GM18873 (cell line): ENCODE measurements around the gene BRD4.
"Not testable (repeated sequence)": the region's sequence is repeated elsewhere in the genome, so short reads cannot be mapped to it uniquely, and the experiment has no call there.

Experiments
- ATAC-seq: cut with Tn5 transposase; IDR thresholded peaks from one replicate; pipeline ENCODE4 v1.9.1; 2021; ENCODE audit warnings: mild to moderate bottlenecking, moderate library complexity, moderate number of reproducible peaks; ENCODE audit not compliant: unreplicated experiment, low FRiP score

The BRD4 gene

GRCh38 chr19:15363048-15363447 lies 30.7 kb upstream of the BRD4 start:
- not testable (repeated sequence) for ATAC-seq

- not testable (repeated sequence) for ATAC-seq
Observed at GRCh38 chr19:15360015-15360414, 27.7 kb upstream of the BRD4 start.

- no peak for ATAC-seq
Observed at GRCh38 chr19:15358918-15359317, 26.6 kb upstream of the BRD4 start.

GRCh38 chr19:15357906-15358305 lies 25.6 kb upstream of the BRD4 start:
- ATAC-seq, result no peak

GRCh38 chr19:15354566-15355296 lies 22.4 kb upstream of the BRD4 start:
- no peak for ATAC-seq

- no peak for ATAC-seq
Observed at GRCh38 chr19:15353908-15354307, 21.6 kb upstream of the BRD4 start.

GRCh38 chr19:15352535-15352934 lies 20.2 kb upstream of the BRD4 start:
- ATAC-seq, result not testable (repeated sequence)

- not testable (repeated sequence) for ATAC-seq
Observed at GRCh38 chr19:15341328-15341727, 9.0 kb upstream of the BRD4 start.

- ATAC-seq, result no peak
Observed at GRCh38 chr19:15340086-15340485, 7.7 kb upstream of the BRD4 start.

- no peak for ATAC-seq
Observed at GRCh38 chr19:15337202-15337601, 4.9 kb upstream of the BRD4 start.

GRCh38 chr19:15335992-15336391 lies 3.7 kb upstream of the BRD4 start:
- ATAC-seq, result not testable (repeated sequence)

GRCh38 chr19:15331419-15332310 lies 674 bp downstream of the BRD4 start:
- no peak for ATAC-seq

- no peak for ATAC-seq
Observed at GRCh38 chr19:15330801-15331418, 1.4 kb downstream of the BRD4 start.

- ATAC-seq, result no peak
Observed at GRCh38 chr19:15328312-15328711, 4.0 kb downstream of the BRD4 start.

GRCh38 chr19:15324791-15325519 lies 7.4 kb downstream of the BRD4 start:
- ATAC-seq, result no peak

GRCh38 chr19:15323496-15324235 lies 8.7 kb downstream of the BRD4 start:
- ATAC-seq, result no peak

GRCh38 chr19:15321739-15322138 lies 10.6 kb downstream of the BRD4 start:
- ATAC-seq, result no peak

- ATAC-seq, result no peak
Observed at GRCh38 chr19:15320116-15320515, 12.2 kb downstream of the BRD4 start.

GRCh38 chr19:15318241-15318691 lies 14.1 kb downstream of the BRD4 start:
- no peak for ATAC-seq
